ENCODE data around the gene NTM. TPM values are rescaled to one million over a fixed set of nuclear protein-coding genes. Genes with fewer than 3 reads are reported as not detected.

The NTM gene
- total RNA-seq, 2 donors from 2014 or later: 1.7 to 3.6 TPM

GRCh38 chr11:131649856-131650255 lies 279.4 kb downstream of the NTM start:
- H3K9me3 Mint-ChIP-seq: no peaks in the 10 kb centered on the region
- TF ChIP-seq CTCF (conservative IDR thresholded peaks at IDR 0.05): no peak
- no peak overlapping the region for H3K27ac Mint-ChIP-seq
- no peak overlapping the region for H3K4me3 ChIP-seq (ENCODE audit: low read length)
- H3K9me3 ChIP-seq (ENCODE audit: control insufficient read depth, low read length): no peaks in the 10 kb centered on the region
- DNase-seq: peak; percentile 13
- no peak overlapping the region for H3K27ac ChIP-seq (ENCODE audit: low read depth, low read length)
- H3K9ac ChIP-seq (ENCODE audit: extremely low read depth, low read length, poor library complexity, severe bottlenecking): no peak overlapping the region
- peaks cover 15% of the 10 kb centered on the region for H3K4me1 Mint-ChIP-seq
- no peaks in the 10 kb centered on the region for H3K36me3 ChIP-seq (ENCODE audit: control insufficient read depth, insufficient read depth, low read length)
- H3K27me3 ChIP-seq (ENCODE audit: control insufficient read depth, insufficient read depth, low read length, poor library complexity, severe bottlenecking): no peaks in the 10 kb centered on the region
- no peaks in the 10 kb centered on the region for H3K36me3 Mint-ChIP-seq (ENCODE audit: low read depth)
- H3K27me3 Mint-ChIP-seq (ENCODE audit: insufficient read depth): peaks cover 2% of the 10 kb centered on the region
- peaks cover 8% of the 10 kb centered on the region for H3K4me1 ChIP-seq (ENCODE audit: control insufficient read depth, insufficient read depth, low read length)
- 95 to 100% methylated on average over 4 to 5 of the region's 5 CpGs for WGBS, 2 experiments (ENCODE audit: insufficient coverage in 1 of 2, insufficient read length in 1 of 2)
- H3K4me3 Mint-ChIP-seq: no peak overlapping the region

GRCh38 chr11:131652231-131652630 lies 281.8 kb downstream of the NTM start:
- Histone ChIP-seq H3K36me3 (ENCODE audit: control insufficient read depth, insufficient read depth, low read length) (no peaks in the 10 kb centered on the region), H3K9me3 (ENCODE audit: control insufficient read depth, low read length) (no peaks in the 10 kb centered on the region), H3K4me3 (ENCODE audit: low read length) (no peak overlapping the region), H3K9ac (ENCODE audit: extremely low read depth, low read length, poor library complexity, severe bottlenecking) (no peak overlapping the region), H3K27ac (ENCODE audit: low read depth, low read length) (no peak overlapping the region), H3K27me3 (ENCODE audit: control insufficient read depth, insufficient read depth, low read length, poor library complexity, severe bottlenecking) (no peaks in the 10 kb centered on the region), H3K4me1 (ENCODE audit: control insufficient read depth, insufficient read depth, low read length) (peaks cover 8% of the 10 kb centered on the region)
- H3K4me3 Mint-ChIP-seq: no peak overlapping the region
- no peak overlapping the region for H3K27ac Mint-ChIP-seq
- 67 to 90% methylated on average over 1 to 2 of the region's 2 CpGs for WGBS, 2 experiments (ENCODE audit: insufficient coverage in 1 of 2, insufficient read length in 1 of 2)
- H3K9me3 Mint-ChIP-seq: no peaks in the 10 kb centered on the region
- H3K4me1 Mint-ChIP-seq: peaks cover 33% of the 10 kb centered on the region
- peaks cover 2% of the 10 kb centered on the region for H3K27me3 Mint-ChIP-seq (ENCODE audit: insufficient read depth)
- no peak for TF ChIP-seq CTCF (conservative IDR thresholded peaks at IDR 0.05)
- no peaks in the 10 kb centered on the region for H3K36me3 Mint-ChIP-seq (ENCODE audit: low read depth)
- peak; percentile 43 for DNase-seq

GRCh38 chr11:131653260-131653659 lies 282.8 kb downstream of the NTM start:
- Mint-ChIP-seq H3K4me3 (no peak overlapping the region), H3K27ac (no peak overlapping the region), H3K9me3 (no peaks in the 10 kb centered on the region), H3K27me3 (ENCODE audit: insufficient read depth) (peaks cover 2% of the 10 kb centered on the region), H3K4me1 (peaks cover 44% of the 10 kb centered on the region), H3K36me3 (ENCODE audit: low read depth) (no peaks in the 10 kb centered on the region)
- no peak overlapping the region for H3K4me3 ChIP-seq (ENCODE audit: low read length)
- DNase-seq: peak; percentile 58
- peaks cover 13% of the 10 kb centered on the region for H3K4me1 ChIP-seq (ENCODE audit: control insufficient read depth, insufficient read depth, low read length)
- TF ChIP-seq CTCF (conservative IDR thresholded peaks at IDR 0.05): no peak
- H3K36me3 ChIP-seq (ENCODE audit: control insufficient read depth, insufficient read depth, low read length): no peaks in the 10 kb centered on the region
- no peak overlapping the region for H3K27ac ChIP-seq (ENCODE audit: low read depth, low read length)
- no peak overlapping the region for H3K9ac ChIP-seq (ENCODE audit: extremely low read depth, low read length, poor library complexity, severe bottlenecking)
- no peaks in the 10 kb centered on the region for H3K9me3 ChIP-seq (ENCODE audit: control insufficient read depth, low read length)
- WGBS, 2 experiments (ENCODE audit: insufficient coverage in 1 of 2, insufficient read length in 1 of 2): 57 to 74% methylated on average over 1 to 5 of the region's 5 CpGs
- H3K27me3 ChIP-seq (ENCODE audit: control insufficient read depth, insufficient read depth, low read length, poor library complexity, severe bottlenecking): no peaks in the 10 kb centered on the region
